Stromal cell of bone marrow (primary cell): ENCODE results near the gene SEMA3A.

Experiments used
- DNase-seq: peaks from one replicate; pipeline ENCODE4 v3.0.0-alpha.2; 2012; ENCODE audit warnings: low read depth

SEMA3A gene

GRCh38 chr7:84195295-84196060, 889 bp upstream of the SEMA3A start:
- DNase-seq = no peak

- no peak for DNase-seq
These were observed 842 bp downstream of the SEMA3A start for GRCh38 chr7:84193747-84194146.

GRCh38 chr7:84191842-84192241, 2.7 kb downstream of the SEMA3A start:
- DNase-seq = no peak

GRCh38 chr7:84191261-84191660, 3.3 kb downstream of the SEMA3A start:
- DNase-seq = no peak

GRCh38 chr7:84190016-84190705, 4.4 kb downstream of the SEMA3A start:
- peak; percentile 21 for DNase-seq

GRCh38 chr7:84188786-84189405, 5.7 kb downstream of the SEMA3A start:
- no peak for DNase-seq

GRCh38 chr7:84187813-84188510, 6.6 kb downstream of the SEMA3A start:
- DNase-seq = no peak

- DNase-seq = no peak
These were observed 7.3 kb downstream of the SEMA3A start for GRCh38 chr7:84187087-84187805.

- DNase-seq = no peak
These were observed 10.8 kb downstream of the SEMA3A start for GRCh38 chr7:84183741-84184140.

- no peak for DNase-seq
These were observed 12.3 kb downstream of the SEMA3A start for GRCh38 chr7:84182301-84182700.

GRCh38 chr7:84181628-84182027, 13.0 kb downstream of the SEMA3A start:
- DNase-seq = no peak

- no peak for DNase-seq
These were observed 16.7 kb downstream of the SEMA3A start for GRCh38 chr7:84177758-84178412.

- no peak for DNase-seq
These were observed 17.9 kb downstream of the SEMA3A start for GRCh38 chr7:84176716-84177115.

- DNase-seq = no peak
These were observed 19.1 kb downstream of the SEMA3A start for GRCh38 chr7:84175461-84175860.

- no peak for DNase-seq
These were observed 23.9 kb downstream of the SEMA3A start for GRCh38 chr7:84170646-84171045.

GRCh38 chr7:84162584-84162983, 32.0 kb downstream of the SEMA3A start:
- DNase-seq = no peak

- DNase-seq = no peak
These were observed 32.5 kb downstream of the SEMA3A start for GRCh38 chr7:84162125-84162524.

GRCh38 chr7:84161398-84161797, 33.2 kb downstream of the SEMA3A start:
- no peak for DNase-seq

- no peak for DNase-seq
These were observed 35.2 kb downstream of the SEMA3A start for GRCh38 chr7:84159435-84159834.

- DNase-seq = no peak
These were observed 37.4 kb downstream of the SEMA3A start for GRCh38 chr7:84157171-84157570.
